SH-SY5Y (cell line): ENCODE data around the gene PIF1.

Experiments
- GATA2 ChIP-seq: IDR thresholded peaks from 2 replicates; pipeline ENCODE4 v1.6.1; 2011; ENCODE audit warnings: mild to moderate bottlenecking, low read depth, low read length
- GATA3 ChIP-seq: IDR thresholded peaks from 2 replicates; pipeline ENCODE4 v1.6.1; 2011; ENCODE audit warnings: low read depth, mild to moderate bottlenecking, low read length, moderate library complexity

DNA sequence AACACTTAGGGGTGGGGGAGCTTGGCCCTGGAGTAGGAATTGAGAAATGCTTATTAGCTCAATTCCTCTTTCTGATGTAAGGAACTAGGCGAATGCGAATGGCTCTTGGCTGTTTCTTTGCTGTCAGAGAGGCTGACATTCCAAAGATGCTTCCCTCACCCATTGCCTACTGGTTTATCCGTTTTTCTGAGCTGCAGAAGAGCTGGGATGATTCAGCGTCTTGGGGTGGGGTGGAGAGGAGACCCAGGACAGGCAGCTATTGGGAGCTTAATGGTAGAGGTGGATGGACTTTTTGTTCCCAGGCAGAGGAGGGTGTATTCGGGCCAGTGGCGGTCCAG, 26.0 kb upstream of the PIF1 start:
- no peak for TF ChIP-seq GATA3
- TF ChIP-seq GATA2: no peak
